ENCODE measurements around the gene TSHZ3.

Gene TSHZ3

GRCh38 chr19:31312009-31312676, 37.1 kb downstream of the TSHZ3 start:
- peak; percentile 36 for DNase-seq (ENCODE audit: low read depth)

DNA sequence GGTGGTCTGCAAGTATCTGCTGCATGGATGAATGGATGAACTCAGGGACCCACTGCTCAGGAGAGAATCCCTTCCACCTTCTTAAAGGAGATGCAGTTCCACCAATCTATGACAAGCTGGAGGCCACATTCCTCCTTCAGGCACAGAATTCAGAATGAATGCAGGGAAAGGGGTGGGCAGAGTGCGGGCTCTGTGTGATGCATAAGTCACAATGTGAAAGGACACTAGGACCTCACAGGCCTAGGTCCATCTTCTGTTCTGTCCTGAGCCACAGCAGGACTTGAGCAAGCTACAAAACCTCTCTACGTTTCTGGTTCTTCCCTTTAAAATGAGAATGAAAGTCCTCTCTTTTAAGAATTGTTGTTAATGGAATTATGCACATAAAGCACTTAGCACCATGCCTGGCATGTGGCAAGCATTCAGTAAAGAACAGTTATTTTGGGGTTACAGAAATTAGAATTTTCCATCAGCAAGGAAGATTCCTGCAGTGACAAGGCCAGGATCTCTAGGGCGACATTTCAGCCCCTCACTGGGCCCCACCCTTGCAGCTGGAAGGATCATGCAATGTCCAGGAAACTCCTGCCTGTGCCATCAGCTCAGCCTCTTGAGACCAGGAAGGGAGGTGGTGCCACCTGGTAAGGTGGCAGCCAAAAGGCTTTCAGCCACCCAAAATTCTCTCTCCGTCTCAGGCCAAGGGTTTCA, 38.7 kb downstream of the TSHZ3 start:
- no peak for DNase-seq (ENCODE audit: low read depth)

GRCh38 chr19:31308781-31309180, 40.5 kb downstream of the TSHZ3 start:
- no peak for DNase-seq (ENCODE audit: low read depth)

DNA sequence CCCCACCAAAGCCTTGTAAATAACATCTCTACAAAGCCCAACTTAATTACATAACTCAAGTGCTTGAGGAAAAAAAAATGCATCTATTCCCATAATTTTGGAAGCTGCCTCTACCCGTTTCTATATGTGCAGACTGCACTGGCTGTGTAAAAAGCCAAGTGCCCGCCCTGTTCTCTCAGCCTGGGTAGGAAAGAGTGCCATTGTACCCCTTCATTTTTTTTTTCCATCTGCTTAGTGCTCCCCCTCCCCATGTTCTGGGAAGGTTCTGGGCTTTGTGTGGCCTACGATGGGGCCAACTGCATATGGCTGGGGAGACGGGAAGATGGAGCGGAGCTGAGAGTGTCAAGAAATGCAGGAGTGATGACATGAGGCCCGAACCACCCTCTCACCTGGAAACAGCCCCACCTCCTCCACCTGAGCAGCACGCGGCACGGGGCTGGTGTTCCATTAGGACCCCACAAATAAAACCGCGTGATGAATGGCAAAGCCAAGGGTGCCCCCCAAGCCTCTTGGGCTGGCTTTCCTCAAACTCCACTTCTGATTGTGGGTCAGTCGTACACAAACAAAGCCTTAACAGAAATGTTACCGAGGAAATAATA, 42.1 kb downstream of the TSHZ3 start:
- DNase-seq (ENCODE audit: low read depth) = no peak

- no peak for DNase-seq (ENCODE audit: low read depth)
Observed at GRCh38 chr19:31306006-31306753, 43.1 kb downstream of the TSHZ3 start.

- no peak for DNase-seq (ENCODE audit: low read depth)
Observed at GRCh38 chr19:31304831-31305312, 44.4 kb downstream of the TSHZ3 start.

DNA sequence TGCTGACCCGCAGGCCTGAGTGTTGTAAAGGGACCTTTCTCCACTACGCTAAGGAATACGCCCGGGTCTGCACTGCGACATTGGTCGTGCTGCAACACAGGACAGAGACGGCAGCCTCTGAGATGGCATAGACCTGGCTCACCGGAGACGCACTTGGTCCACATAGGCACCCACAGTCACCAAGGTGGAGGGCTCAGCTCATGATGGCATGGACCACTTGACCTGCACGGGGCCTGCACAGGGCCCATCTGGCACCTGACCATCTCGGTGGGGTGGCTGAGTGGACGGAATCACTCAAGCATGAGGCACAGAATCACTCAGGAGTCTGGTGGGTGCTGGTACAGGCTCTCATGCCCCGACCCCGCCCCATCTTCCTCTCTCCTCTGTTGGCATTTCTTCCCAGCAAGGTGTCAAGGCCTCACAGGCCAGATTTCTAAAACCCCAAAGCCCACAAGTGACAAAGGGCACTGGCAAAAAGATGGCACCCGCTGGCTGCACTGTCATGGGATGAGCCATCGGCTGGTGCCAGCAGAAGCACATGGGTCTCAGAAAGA, 45.9 kb downstream of the TSHZ3 start:
- no peak for DNase-seq (ENCODE audit: low read depth)

- DNase-seq (ENCODE audit: low read depth) = no peak
Observed at GRCh38 chr19:31301306-31301980, 47.8 kb downstream of the TSHZ3 start.

GRCh38 chr19:31300422-31300821, 48.8 kb downstream of the TSHZ3 start:
- no peak for DNase-seq (ENCODE audit: low read depth)

DNA sequence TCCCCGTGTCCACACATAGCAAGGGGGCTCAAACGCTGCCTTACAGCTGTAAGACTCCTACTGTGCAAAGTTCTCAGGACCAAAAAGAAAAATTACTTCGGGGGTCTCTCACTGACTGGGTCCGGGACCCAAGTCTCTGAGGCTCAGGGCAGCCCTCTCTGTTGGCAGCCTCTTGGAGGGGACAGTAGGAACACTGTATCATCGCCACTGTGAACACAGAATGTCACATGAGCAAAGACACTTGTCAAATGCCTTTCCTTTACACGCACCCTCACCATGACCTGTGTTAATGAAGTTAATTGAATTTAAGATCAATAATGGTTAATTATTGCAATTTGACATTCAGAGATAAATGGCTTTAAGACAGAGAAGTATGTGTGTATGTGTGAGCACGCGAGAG, 49.6 kb downstream of the TSHZ3 start:
- DNase-seq (ENCODE audit: low read depth) = no peak

DNA sequence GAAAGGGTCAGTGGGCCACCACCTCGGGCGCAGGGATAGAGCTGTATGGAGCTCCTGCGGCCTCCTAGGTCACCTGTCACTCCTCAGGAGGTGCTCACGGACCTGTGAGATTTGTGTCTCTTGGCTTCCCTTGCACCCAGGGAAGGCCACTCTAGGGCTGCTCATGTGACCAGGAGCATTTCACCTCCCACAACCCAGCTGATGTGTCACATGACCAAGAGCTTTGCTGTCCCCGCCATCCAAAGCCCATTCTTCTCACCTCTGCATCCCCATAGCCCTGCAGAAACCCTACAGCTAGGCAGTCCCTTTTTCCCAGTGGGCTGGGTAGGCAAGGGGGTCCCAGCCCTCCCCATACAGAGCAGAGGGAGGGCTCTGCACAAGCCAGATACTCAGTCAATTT, 51.2 kb downstream of the TSHZ3 start:
- no peak for DNase-seq (ENCODE audit: low read depth)

DNA sequence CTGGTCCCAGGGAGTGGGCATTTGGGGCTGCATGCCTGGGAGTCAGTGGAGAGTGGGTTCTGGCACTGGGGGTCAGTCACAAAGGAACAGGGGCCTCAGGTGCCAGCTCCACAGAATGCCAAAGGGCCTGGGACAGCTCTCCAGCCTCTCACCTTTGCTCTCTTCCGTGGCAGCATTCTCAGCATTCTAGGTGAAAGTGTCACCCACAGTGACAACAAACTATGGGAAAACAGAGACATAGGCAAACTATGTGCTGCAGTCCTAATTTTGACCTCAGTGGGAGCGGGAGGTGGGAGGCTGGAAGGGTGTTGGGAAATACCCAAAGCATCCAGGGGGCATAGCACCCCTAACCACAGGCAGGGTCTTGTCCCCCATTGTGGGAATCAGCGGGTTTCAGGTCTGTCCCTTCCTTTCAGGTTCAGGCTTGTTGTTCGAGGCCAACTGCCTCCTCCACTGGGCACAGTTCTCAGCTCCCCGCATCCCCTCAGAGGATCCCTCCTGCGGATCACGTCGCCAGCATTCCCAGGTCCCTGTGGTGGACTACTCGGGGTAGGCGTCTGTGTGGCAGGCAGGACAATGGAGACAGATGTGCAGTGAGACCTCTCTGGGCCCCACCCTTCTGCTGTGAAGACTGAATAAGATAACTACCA, 52.4 kb downstream of the TSHZ3 start:
- no peak for DNase-seq (ENCODE audit: low read depth)

DNA sequence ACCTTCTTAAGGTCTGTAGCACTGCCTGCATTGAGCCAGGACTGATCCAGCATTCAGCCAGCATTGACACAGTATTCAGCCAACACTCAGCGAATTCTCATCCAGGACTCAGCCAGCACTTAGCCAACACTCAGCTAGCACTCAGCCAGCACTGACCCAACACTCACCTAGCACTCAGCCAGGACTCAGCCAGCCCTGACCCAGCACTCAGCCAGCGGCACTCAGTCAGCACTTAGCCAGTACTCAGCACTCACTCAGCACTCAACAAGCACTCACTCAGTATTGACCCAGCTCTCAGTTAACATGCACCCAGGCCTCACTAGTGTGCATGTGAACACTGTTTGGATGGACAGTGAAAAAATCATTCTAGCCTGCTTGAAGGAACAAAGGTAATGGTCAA, 55.0 kb downstream of the TSHZ3 start:
- DNase-seq (ENCODE audit: low read depth) = no peak

GRCh38 chr19:31292639-31293185, 56.5 kb downstream of the TSHZ3 start:
- DNase-seq (ENCODE audit: low read depth) = no peak

GRCh38 chr19:31290931-31291590, 58.2 kb downstream of the TSHZ3 start:
- no peak for DNase-seq (ENCODE audit: low read depth)

DNA sequence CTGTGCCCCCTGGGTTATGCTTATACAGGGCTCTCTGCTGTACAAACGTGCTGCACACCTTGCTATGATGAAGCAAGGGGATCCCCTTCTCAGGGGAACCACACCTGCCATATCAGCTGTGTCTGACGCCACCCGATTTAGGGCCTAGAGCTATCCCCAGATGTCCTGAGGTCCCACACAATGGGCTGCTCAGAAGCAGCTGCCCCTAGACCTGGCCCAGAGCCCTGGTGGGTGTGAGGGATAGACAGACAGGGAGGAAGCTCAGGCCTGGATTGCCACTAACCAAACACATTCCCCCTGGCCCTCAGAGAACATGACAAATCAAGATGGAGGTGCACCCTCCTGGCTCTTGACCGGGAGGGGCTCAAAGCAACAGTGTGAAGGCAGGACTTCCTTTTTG, 59.3 kb downstream of the TSHZ3 start:
- no peak for DNase-seq (ENCODE audit: low read depth)

DNA sequence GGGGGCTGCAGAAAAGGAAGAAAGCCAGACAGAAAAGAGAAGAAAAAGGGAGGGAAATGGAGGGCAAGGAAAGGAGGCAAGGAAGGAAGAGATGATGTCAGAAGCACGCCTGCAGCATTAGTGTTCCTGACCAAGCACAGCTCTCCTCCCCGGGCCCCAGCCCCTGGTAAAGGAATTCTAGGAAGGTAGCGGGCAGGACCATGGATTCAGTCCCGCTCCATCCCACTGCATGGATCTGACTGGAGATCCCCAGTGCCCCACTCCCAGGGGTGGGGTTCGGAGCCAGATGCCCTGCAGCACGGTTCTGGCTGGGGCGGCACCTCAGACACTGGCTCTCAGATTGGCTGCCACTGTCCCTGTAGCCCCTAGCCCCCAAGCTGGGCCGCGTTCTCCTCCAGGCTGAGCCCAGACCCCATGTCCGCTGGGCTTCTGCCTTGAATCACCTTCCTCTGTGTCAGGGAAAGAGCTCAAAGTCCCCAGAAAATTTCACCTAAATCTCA, 59.8 kb downstream of the TSHZ3 start:
- DNase-seq (ENCODE audit: low read depth) = no peak

DNA sequence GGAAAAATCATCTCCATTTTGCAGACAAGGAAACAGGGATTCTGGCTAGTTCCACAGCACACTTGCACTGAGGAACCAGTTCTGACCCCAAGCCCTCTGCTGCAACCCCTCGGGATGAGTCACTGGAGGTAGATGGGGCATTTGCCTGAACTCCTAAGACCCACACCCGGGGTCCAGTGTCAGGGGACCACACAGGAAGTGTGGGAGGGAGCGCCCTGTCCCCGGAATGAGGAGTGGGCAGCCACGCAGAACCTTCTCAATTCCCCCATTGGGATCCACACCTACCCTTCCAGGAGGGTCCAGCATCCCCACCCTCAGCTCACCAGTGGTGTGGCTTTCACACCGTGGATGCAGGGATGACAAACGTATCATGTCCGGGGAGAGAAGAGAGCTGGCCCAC, 62.7 kb downstream of the TSHZ3 start:
- DNase-seq (ENCODE audit: low read depth) = no peak

DNA sequence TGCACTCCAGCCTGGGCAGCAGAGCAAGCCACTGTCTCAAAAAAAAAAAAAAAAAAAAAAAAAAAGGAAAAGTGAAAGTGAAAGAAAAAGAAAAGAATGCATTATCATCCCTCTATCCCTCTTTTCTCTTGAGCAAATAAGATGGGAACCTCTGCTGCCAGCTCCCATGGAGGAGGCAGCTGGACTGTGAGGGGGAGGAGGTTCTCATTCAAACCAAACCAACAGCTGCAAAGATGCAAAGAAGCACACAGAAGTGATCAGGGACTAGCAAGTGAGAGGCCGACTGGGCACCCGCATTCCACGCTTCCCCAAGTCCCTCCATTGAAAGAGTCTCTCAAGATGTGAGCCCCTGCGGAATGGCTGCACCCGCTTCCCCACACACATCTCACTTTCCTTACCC, 63.5 kb downstream of the TSHZ3 start:
- DNase-seq (ENCODE audit: low read depth) = peak; percentile 2

DNA sequence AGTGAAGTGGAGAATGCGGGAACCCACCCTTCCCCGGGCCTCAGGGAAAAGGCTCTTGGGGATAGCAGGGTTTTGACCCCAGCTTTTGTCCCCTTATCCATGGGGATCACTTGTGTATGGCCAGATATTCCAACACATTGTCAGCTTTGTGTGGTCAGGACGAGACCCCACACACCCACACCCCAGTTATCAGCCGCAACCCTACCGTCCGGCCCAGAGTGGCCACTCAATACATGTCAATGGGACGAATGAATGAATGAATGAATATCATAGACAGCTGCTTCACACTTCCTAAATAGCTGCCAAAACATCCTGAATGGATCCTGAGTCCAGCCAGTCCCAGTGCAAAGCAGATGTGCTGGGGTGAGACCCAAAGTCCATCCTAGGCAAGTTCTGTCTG, 64.6 kb downstream of the TSHZ3 start:
- DNase-seq (ENCODE audit: low read depth) = no peak
